ENCODE data around the gene FGF23. TPM values are rescaled to one million over a fixed set of nuclear protein-coding genes. Genes with fewer than 3 reads are reported as not detected.

The FGF23 gene
- total RNA-seq, 1 experiment from 2014 or later: not detected

- TF ChIP-seq, protein P1, sequence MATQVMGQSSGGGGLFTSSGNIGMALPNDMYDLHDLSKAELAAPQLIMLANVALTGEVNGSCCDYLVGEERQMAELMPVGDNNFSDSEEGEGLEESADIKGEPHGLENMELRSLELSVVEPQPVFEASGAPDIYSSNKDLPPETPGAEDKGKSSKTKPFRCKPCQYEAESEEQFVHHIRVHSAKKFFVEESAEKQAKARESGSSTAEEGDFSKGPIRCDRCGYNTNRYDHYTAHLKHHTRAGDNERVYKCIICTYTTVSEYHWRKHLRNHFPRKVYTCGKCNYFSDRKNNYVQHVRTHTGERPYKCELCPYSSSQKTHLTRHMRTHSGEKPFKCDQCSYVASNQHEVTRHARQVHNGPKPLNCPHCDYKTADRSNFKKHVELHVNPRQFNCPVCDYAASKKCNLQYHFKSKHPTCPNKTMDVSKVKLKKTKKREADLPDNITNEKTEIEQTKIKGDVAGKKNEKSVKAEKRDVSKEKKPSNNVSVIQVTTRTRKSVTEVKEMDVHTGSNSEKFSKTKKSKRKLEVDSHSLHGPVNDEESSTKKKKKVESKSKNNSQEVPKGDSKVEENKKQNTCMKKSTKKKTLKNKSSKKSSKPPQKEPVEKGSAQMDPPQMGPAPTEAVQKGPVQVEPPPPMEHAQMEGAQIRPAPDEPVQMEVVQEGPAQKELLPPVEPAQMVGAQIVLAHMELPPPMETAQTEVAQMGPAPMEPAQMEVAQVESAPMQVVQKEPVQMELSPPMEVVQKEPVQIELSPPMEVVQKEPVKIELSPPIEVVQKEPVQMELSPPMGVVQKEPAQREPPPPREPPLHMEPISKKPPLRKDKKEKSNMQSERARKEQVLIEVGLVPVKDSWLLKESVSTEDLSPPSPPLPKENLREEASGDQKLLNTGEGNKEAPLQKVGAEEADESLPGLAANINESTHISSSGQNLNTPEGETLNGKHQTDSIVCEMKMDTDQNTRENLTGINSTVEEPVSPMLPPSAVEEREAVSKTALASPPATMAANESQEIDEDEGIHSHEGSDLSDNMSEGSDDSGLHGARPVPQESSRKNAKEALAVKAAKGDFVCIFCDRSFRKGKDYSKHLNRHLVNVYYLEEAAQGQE (IDR thresholded peaks at IDR 0.05; ENCODE audit: low read depth): no peak
- TF ChIP-seq YY1 (IDR thresholded peaks at IDR 0.05; ENCODE audit: extremely low read depth, insufficient replicate concordance, low read depth, low read length) (no peak), ATF3 (IDR thresholded peaks at IDR 0.05) (no peak), MAX (IDR thresholded peaks at IDR 0.05) (no peak), POLR2AphosphoS5 (IDR thresholded peaks at IDR 0.05; ENCODE audit: low read depth, low read length) (no peak), ZFX (IDR thresholded peaks at IDR 0.05) (no peak), ZNF274 (IDR thresholded peaks at IDR 0.05; ENCODE audit: low read depth, low read length) (no peak)
Observed at GRCh38 chr12:4424422-4424821, 44.9 kb upstream of the FGF23 start (continued).

DNA sequence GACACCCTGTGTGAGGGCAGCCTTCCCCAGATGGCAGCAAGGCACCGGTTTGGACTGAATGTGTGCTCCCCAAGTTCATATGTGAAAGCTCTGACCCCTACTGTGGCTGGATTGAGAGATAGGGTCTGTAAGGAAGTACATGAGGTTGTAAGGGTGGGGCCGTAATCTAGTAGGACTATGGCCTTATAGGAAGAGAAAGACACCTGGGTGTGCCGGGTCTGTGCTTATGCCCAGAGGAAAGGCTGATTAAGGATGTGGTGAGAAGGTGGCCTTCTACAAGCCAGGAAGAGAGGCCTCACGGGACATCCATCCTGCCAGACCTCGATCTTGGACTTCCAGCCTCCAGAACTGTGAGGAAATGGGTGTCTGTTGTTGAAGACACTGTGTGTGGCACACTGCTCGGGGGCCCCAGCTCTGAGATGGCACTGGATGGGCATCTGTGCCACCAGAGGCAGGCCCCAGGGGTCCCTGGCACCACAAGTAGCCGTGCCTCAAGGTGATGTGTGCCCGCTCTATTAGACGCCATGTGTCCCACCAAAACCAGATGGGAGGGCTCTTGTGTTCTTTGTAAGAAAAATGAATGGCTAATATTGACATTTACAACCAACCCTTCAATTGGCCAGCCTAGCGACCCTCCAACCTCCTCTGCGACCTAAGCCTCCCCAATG is 44.1 kb upstream of the FGF23 start:
- no peak for TF ChIP-seq MAX (IDR thresholded peaks at IDR 0.05)
- TF ChIP-seq SIN3A (IDR thresholded peaks at IDR 0.05; ENCODE audit: low read depth): no peak
- Histone ChIP-seq H3K36me3 (ENCODE audit: control insufficient read depth in 1 of 2, insufficient read depth in 2 of 2, low read length in 2 of 2) (no peaks in the 10 kb centered on the region), H3K79me2 (ENCODE audit: insufficient read depth, low read length) (no peaks in the 10 kb centered on the region), H3K27me3 (ENCODE audit: insufficient read depth, low read length) (peaks cover 5% of the 10 kb centered on the region; the same call in 1 of the 2 replicates), H2AFZ (ENCODE audit: low read depth, low read length, poor library complexity, severe bottlenecking) (no peak overlapping the region), H4K20me1 (ENCODE audit: insufficient read depth) (no peaks in the 10 kb centered on the region), H3K4me2 (ENCODE audit: low read length) (no peak overlapping the region), H3K4me1 (ENCODE audit: control insufficient read depth in 1 of 2, insufficient read depth in 2 of 2, low read length in 2 of 2) (no peaks in the 10 kb centered on the region), H3K27ac (ENCODE audit: low read depth, low read length) (no peak overlapping the region), H3K9ac (ENCODE audit: low read length) (no peak overlapping the region), H3K9me3 (ENCODE audit: control insufficient read depth in 1 of 2, insufficient read depth in 1 of 2, low read depth in 1 of 2, low read length in 2 of 2) (no peaks in the 10 kb centered on the region), H3K4me3 (replicated peaks in 1 of 2; ENCODE audit: low read depth in 1 of 2, low read length in 2 of 2) (no peak overlapping the region), H3K9me2 (ENCODE audit: insufficient read depth) (no peaks in the 10 kb centered on the region)
- DNase-seq (ENCODE audit: low read depth, low spot score) (no peak), ATAC-seq (no peak)
- CTCF ChIA-PET: interaction anchor here (0.8 kb wide), 1 partner anchor 104 kb away, joined by 3 read pairs; no protein-coding TSS in a partner anchor
- POLR2A ChIA-PET: no interaction called here
- intact Hi-C loops (cut with micrococcal nuclease): no loop called here
- no TSS peak for BruUV-seq (replicated peaks)
- RAD21 ChIA-PET (ENCODE audit: low non-redundant PET in 1 of 2, low total read pairs in 2 of 2, uncharacterized antibody in 2 of 2, unreplicated experiment in 2 of 2): no interaction called here
